Neutrophil (primary cell): Measurements from ENCODE around the gene SUCO.
A peak's percentile ranks its signal among the peaks of the same experiment; 100 is the strongest.

ENCODE experiments used
- H3K27ac ChIP-seq: fragments of 200-600 bp; sonication (generic); 2 replicates; pipeline ENCODE4 v1.5.1; 2016; ENCODE audit warnings: mild to moderate bottlenecking, moderate library complexity
- H3K27me3 ChIP-seq: fragments of 200-600 bp; sonication (generic); 2 replicates; pipeline ENCODE4 v1.6.0; 2016; ENCODE audit warnings: mild to moderate bottlenecking
- H3K36me3 ChIP-seq: fragments of 200-600 bp; sonication (generic); 2 replicates; pipeline ENCODE4 v1.5.1; 2017
- H3K4me1 ChIP-seq, 2 experiments: fragments of 200-600 bp in 1 of 2; sonication (generic) in 1 of 2; 1 replicate in 1 of 2; 2 replicates in 1 of 2; pipeline versions ENCODE4 v1.5.1 to v1.6.1; 2013 to 2016; ENCODE audit warnings: low read depth in 1 of 2, low read length in 1 of 2, mild to moderate bottlenecking in 1 of 2, moderate library complexity in 1 of 2; ENCODE audit not compliant: control insufficient read depth in 1 of 2, insufficient read depth in 1 of 2
- H3K4me3 ChIP-seq, 2 experiments: fragments of 200-600 bp in 1 of 2; sonication (generic) in 1 of 2; 1 replicate in 1 of 2; 2 replicates in 1 of 2; pipeline ENCODE4 v1.5.1; 2013 to 2016; ENCODE audit warnings: low read depth in 1 of 2, low read length in 1 of 2, mild to moderate bottlenecking in 1 of 2, moderate library complexity in 1 of 2
- H3K9me3 ChIP-seq: fragments of 200-600 bp; sonication (generic); 2 replicates; pipeline ENCODE4 v1.5.1; 2016
- CTCF ChIP-seq: fragments of 200-600 bp; sonication (generic); IDR thresholded peaks from 2 replicates; pipeline ENCODE4 v1.5.1; 2016; ENCODE audit warnings: antibody characterized with exemption

SUCO gene

GRCh38 chr1:172515927-172516326 lies 17.0 kb upstream of the SUCO start:
- Histone ChIP-seq H3K4me1 (peaks cover 55 to 73% of the 10 kb centered on the region in 2 experiments), H3K4me3 (no peak overlapping the region)

GRCh38 chr1:172517081-172517480 lies 15.9 kb upstream of the SUCO start:
- TF ChIP-seq CTCF, result no peak
- Histone ChIP-seq H3K36me3 (no peaks in the 10 kb centered on the region), H3K27ac (no peak overlapping the region), H3K9me3 (no peaks in the 10 kb centered on the region), H3K27me3 (no peaks in the 10 kb centered on the region), H3K4me3 (no peak overlapping the region), H3K4me1 (peaks cover 49 to 62% of the 10 kb centered on the region in 2 experiments)

More at GRCh38 chr1:172515927-172516326, 17.0 kb upstream of the SUCO start:
- no peaks in the 10 kb centered on the region for H3K36me3 ChIP-seq
- peak overlapping the region; percentile 66 for H3K27ac ChIP-seq
- no peaks in the 10 kb centered on the region for H3K9me3 ChIP-seq
- no peak for TF ChIP-seq CTCF
- no peaks in the 10 kb centered on the region for H3K27me3 ChIP-seq

GRCh38 chr1:172517545-172517944 lies 15.4 kb upstream of the SUCO start:
- Histone ChIP-seq H3K27ac (no peak overlapping the region), H3K4me1 (peaks cover 44 to 57% of the 10 kb centered on the region in 2 experiments), H3K27me3 (no peaks in the 10 kb centered on the region), H3K36me3 (no peaks in the 10 kb centered on the region), H3K9me3 (no peaks in the 10 kb centered on the region), H3K4me3 (no peak overlapping the region)
- TF ChIP-seq CTCF, result no peak

- no peak for TF ChIP-seq CTCF
- Histone ChIP-seq H3K36me3 (no peaks in the 10 kb centered on the region), H3K4me3 (no peak overlapping the region), H3K27me3 (no peaks in the 10 kb centered on the region), H3K9me3 (no peaks in the 10 kb centered on the region), H3K27ac (no peak overlapping the region), H3K4me1 (peaks cover 20 to 21% of the 10 kb centered on the region in 2 experiments)
Measured at GRCh38 chr1:172529304-172529703, 3.6 kb upstream of the SUCO start.

GRCh38 chr1:172530000-172530399 lies 3.0 kb upstream of the SUCO start:
- H3K9me3 ChIP-seq, result no peaks in the 10 kb centered on the region
- no peak overlapping the region for H3K27ac ChIP-seq
- H3K4me3 ChIP-seq, result no peak overlapping the region
- no peak for TF ChIP-seq CTCF
- H3K27me3 ChIP-seq, result no peaks in the 10 kb centered on the region
- H3K4me1 ChIP-seq, result peaks cover 27 to 28% of the 10 kb centered on the region in 2 experiments
- H3K36me3 ChIP-seq, result no peaks in the 10 kb centered on the region
